Body of pancreas (tissue), 4 donors: ENCODE measurements around the gene DMBX1. TPM values are rescaled to one million over a fixed set of nuclear protein-coding genes. Genes with fewer than 3 reads are reported as not detected.

Source experiments
- ATAC-seq: fragments of 150-250 bp; one replicate; pipeline ENCODE4 v1.9.1; 2016
- DNase-seq, 4 donors: peaks; one replicate each; pipeline ENCODE4 v3.0.0-alpha.2; 2019
- H3K27ac ChIP-seq, 4 donors: fragments of 200-600 bp; sonication (generic); 1 replicate in 3 of 4; 2 replicates in 1 of 4; pipeline versions ENCODE4 v1.5.1 to v1.6.1; 2016 to 2019; ENCODE audit warnings: mild to moderate bottlenecking in 1 of 4, mixed read lengths in 1 of 4, moderate library complexity in 1 of 4
- H3K27me3 ChIP-seq, 2 donors: fragments of 200-600 bp; sonication (generic); one replicate each; pipeline ENCODE4 v1.6.0; 2016; ENCODE audit warnings: mild to moderate bottlenecking in 1 of 2
- H3K36me3 ChIP-seq, 2 donors: fragments of 200-600 bp; sonication (generic); replicated peaks in 1 of 2; 2 replicates each; pipeline ENCODE4 v1.5.1; 2016; ENCODE audit warnings: low read depth in 2 of 2; ENCODE audit not compliant: insufficient read depth in 1 of 2
- H3K4me1 ChIP-seq: fragments of 200-600 bp; sonication (generic); one replicate; pipeline ENCODE4 v1.6.0; 2016
- H3K4me3 ChIP-seq, 2 donors: fragments of 200-600 bp; sonication (generic); 1 replicate in 1 of 2; 2 replicates in 1 of 2; pipeline ENCODE4 v1.5.1; 2016 to 2019
- H3K9me3 ChIP-seq, 3 donors: fragments of 200-600 bp; sonication (generic); 1 replicate in 2 of 3; 2 replicates in 1 of 3; pipeline ENCODE4 v1.5.1; 2016
- CTCF ChIP-seq, 7 experiments: fragments of 450-650 bp in 4 of 7; fragments of 200-600 bp in 3 of 7; sonication (generic) in 3 of 7; IDR thresholded peaks; one replicate each; pipeline ENCODE4 v1.5.1; 2016 to 2019; ENCODE audit warnings: antibody characterized with exemption in 7 of 7
- POLR2A ChIP-seq, 3 donors: fragments of 450-650 bp; IDR thresholded peaks; one replicate each; pipeline ENCODE4 v1.6.1; 2016; ENCODE audit warnings: antibody characterized with exemption in 3 of 3, mild to moderate bottlenecking in 2 of 3
- WGBS, 2 donors: methylation state at CpG; one replicate each; pipeline ENCODE4 v1.1.5; 2017; 5-methylcytosine and 5-hydroxymethylcytosine counted together
- intact Hi-C: fragments of 100-400 bp; cut with DNase I; formaldehyde crosslinking; loops from one replicate; pipeline ENCODE4 v1.15.1; 2023
- total RNA-seq, 2 donors: library from RNA; depleted of rRNA; stranded (reverse); fragments of >200 nt; gene quantifications; one replicate each; pipeline ENCODE4 v1.1.0, GENCODE V29; 2016

Gene DMBX1
- total RNA-seq, 2 donors from 2014 or later, result not detected

GRCh38 chr1:46480959-46481646 lies 8.5 kb upstream of the DMBX1 start:
- Histone ChIP-seq H3K27me3 (no peaks in the 10 kb centered on the region), H3K9me3 (no peaks in the 10 kb centered on the region), H3K27ac (no peak overlapping the region), H3K36me3 (no peaks in the 10 kb centered on the region), H3K4me3 (no peak overlapping the region), H3K4me1 (no peaks in the 10 kb centered on the region)
- DNase-seq (no peak), ATAC-seq (no peak)
- WGBS, 2 donors, result 49 to 50% methylated on average over 7 of the region's 7 CpGs
- no peak for TF ChIP-seq POLR2A (IDR thresholded peaks at IDR 0.05)
- TF ChIP-seq CTCF (IDR thresholded peaks at IDR 0.05), result no peak
- intact Hi-C loops, result no loop called here

GRCh38 chr1:46481961-46482360 lies 7.7 kb upstream of the DMBX1 start:
- 50 to 59% methylated on average over 4 of the region's 4 CpGs for WGBS, 2 donors

GRCh38 chr1:46483589-46483988 lies 6.0 kb upstream of the DMBX1 start:
- Histone ChIP-seq H3K4me3 (no peak overlapping the region), H3K4me1 (no peaks in the 10 kb centered on the region), H3K27me3 (peaks cover 0 to 4% of the 10 kb centered on the region in 2 donors), H3K27ac (no peak overlapping the region), H3K36me3 (no peaks in the 10 kb centered on the region), H3K9me3 (no peaks in the 10 kb centered on the region)
- intact Hi-C loops, result no loop called here
- 50 to 65% methylated on average over 7 to 12 of the region's 12 CpGs for WGBS, 2 donors
- no peak for TF ChIP-seq CTCF (IDR thresholded peaks at IDR 0.05)
- TF ChIP-seq POLR2A (IDR thresholded peaks at IDR 0.05), result no peak
- DNase-seq (no peak), ATAC-seq (no peak)

More at GRCh38 chr1:46481961-46482360, 7.7 kb upstream of the DMBX1 start:
- ATAC-seq (no peak), DNase-seq (no peak)
- Histone ChIP-seq H3K27ac (no peak overlapping the region), H3K27me3 (no peaks in the 10 kb centered on the region), H3K4me1 (no peaks in the 10 kb centered on the region), H3K9me3 (no peaks in the 10 kb centered on the region), H3K4me3 (no peak overlapping the region), H3K36me3 (no peaks in the 10 kb centered on the region)
- intact Hi-C loops, result no loop called here
- TF ChIP-seq POLR2A (IDR thresholded peaks at IDR 0.05) (no peak), CTCF (IDR thresholded peaks at IDR 0.05) (no peak)

GRCh38 chr1:46484783-46485490 lies 4.7 kb upstream of the DMBX1 start:
- intact Hi-C loops, result no loop called here
- Histone ChIP-seq H3K9me3 (no peaks in the 10 kb centered on the region), H3K4me1 (peaks cover 11% of the 10 kb centered on the region), H3K27ac (no peak overlapping the region), H3K36me3 (no peaks in the 10 kb centered on the region), H3K27me3 (peaks cover 0 to 13% of the 10 kb centered on the region in 2 donors), H3K4me3 (no peak overlapping the region)
- WGBS, 2 donors, result 56 to 62% methylated on average over 14 of the region's 14 CpGs
- ATAC-seq (no peak), DNase-seq (no peak)
- TF ChIP-seq CTCF (IDR thresholded peaks at IDR 0.05) (no peak), POLR2A (IDR thresholded peaks at IDR 0.05) (no peak)
